HG03039 (cell line): ENCODE data around the gene RAP1GAP2.

Experiments
- ATAC-seq: cut with Tn5 transposase; IDR thresholded peaks from one replicate; pipeline ENCODE4 v1.9.1; 2021; ENCODE audit warnings: mild to moderate bottlenecking, moderate library complexity; ENCODE audit not compliant: unreplicated experiment

Gene RAP1GAP2

GRCh38 chr17:2852221-2852620, 56.0 kb downstream of the RAP1GAP2 start:
- no peak for ATAC-seq

GRCh38 chr17:2852729-2853282, 56.6 kb downstream of the RAP1GAP2 start:
- no peak for ATAC-seq

- no peak for ATAC-seq
These were observed 57.3 kb downstream of the RAP1GAP2 start for GRCh38 chr17:2853283-2854142.

- no peak for ATAC-seq
These were observed 58.2 kb downstream of the RAP1GAP2 start for GRCh38 chr17:2854143-2855055.

- ATAC-seq: no peak
These were observed 58.9 kb downstream of the RAP1GAP2 start for GRCh38 chr17:2855063-2855600.

- ATAC-seq: no peak
These were observed 60.5 kb downstream of the RAP1GAP2 start for GRCh38 chr17:2856727-2857126.

- ATAC-seq: no peak
These were observed 63.8 kb downstream of the RAP1GAP2 start for GRCh38 chr17:2860045-2860444.

GRCh38 chr17:2860883-2861282, 64.6 kb downstream of the RAP1GAP2 start:
- ATAC-seq: no peak

- ATAC-seq: no peak
These were observed 66.0 kb downstream of the RAP1GAP2 start for GRCh38 chr17:2862197-2862596.

GRCh38 chr17:2863204-2863603, 67.0 kb downstream of the RAP1GAP2 start:
- ATAC-seq: no peak

- ATAC-seq: no peak
These were observed 69.0 kb downstream of the RAP1GAP2 start for GRCh38 chr17:2865228-2865627.

- no peak for ATAC-seq
These were observed 71.5 kb downstream of the RAP1GAP2 start for GRCh38 chr17:2867441-2868424.

- ATAC-seq: no peak
These were observed 73.4 kb downstream of the RAP1GAP2 start for GRCh38 chr17:2869604-2870003.

GRCh38 chr17:2871205-2871604, 75.0 kb downstream of the RAP1GAP2 start:
- no peak for ATAC-seq

GRCh38 chr17:2871720-2872119, 75.5 kb downstream of the RAP1GAP2 start:
- no peak for ATAC-seq

GRCh38 chr17:2872282-2872681, 76.0 kb downstream of the RAP1GAP2 start:
- ATAC-seq: no peak

GRCh38 chr17:2874189-2874686, 78.0 kb downstream of the RAP1GAP2 start:
- no peak for ATAC-seq

- no peak for ATAC-seq
These were observed 79.4 kb downstream of the RAP1GAP2 start for GRCh38 chr17:2875608-2876007.

GRCh38 chr17:2876467-2876866, 80.2 kb downstream of the RAP1GAP2 start:
- ATAC-seq: no peak

GRCh38 chr17:2878751-2879254, 82.6 kb downstream of the RAP1GAP2 start:
- ATAC-seq: no peak
